Subcutaneous adipose tissue (tissue), 4 donors: ENCODE measurements around the gene TDRD15. TPM values are rescaled to one million over a fixed set of nuclear protein-coding genes. Genes with fewer than 3 reads are reported as not detected.

ENCODE experiments used
- total RNA-seq, 4 donors: library from RNA; depleted of rRNA; stranded (reverse); fragments of >200 nt; gene quantifications; one replicate each; pipeline ENCODE4 v1.1.0, GENCODE V29; 2016
- TF ChIP-seq, protein P1 (sequence below): fragments of 450-650 bp; IDR thresholded peaks from one replicate; pipeline ENCODE4 v1.5.1; 2016; ENCODE audit warnings: low read depth, mild to moderate bottlenecking, control low read depth, antibody characterized with exemption, moderate library complexity

Gene TDRD15
- total RNA-seq, 4 donors from 2014 or later = 0.34 to 1.6 TPM; not detected in 2

DNA sequence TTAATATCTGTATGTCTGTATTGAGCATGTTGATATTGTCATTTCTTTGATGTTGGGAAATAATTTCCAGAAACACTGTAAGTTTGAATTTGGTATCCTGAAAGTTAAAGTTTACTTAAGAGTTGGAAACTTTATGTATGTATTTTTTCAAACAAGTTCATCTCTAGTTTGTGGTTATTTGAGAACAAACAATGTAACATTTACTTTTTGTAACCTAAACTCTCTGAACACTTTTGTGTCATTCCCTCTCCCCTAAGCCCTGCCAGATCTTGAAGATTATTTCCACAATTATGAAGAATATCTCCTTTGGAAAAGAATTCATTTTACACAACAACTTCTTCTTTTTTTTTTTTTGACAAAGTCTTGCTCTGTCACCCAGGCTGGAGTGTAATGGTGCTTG, 24.9 kb downstream of the TDRD15 start:
- TF ChIP-seq, protein P1, sequence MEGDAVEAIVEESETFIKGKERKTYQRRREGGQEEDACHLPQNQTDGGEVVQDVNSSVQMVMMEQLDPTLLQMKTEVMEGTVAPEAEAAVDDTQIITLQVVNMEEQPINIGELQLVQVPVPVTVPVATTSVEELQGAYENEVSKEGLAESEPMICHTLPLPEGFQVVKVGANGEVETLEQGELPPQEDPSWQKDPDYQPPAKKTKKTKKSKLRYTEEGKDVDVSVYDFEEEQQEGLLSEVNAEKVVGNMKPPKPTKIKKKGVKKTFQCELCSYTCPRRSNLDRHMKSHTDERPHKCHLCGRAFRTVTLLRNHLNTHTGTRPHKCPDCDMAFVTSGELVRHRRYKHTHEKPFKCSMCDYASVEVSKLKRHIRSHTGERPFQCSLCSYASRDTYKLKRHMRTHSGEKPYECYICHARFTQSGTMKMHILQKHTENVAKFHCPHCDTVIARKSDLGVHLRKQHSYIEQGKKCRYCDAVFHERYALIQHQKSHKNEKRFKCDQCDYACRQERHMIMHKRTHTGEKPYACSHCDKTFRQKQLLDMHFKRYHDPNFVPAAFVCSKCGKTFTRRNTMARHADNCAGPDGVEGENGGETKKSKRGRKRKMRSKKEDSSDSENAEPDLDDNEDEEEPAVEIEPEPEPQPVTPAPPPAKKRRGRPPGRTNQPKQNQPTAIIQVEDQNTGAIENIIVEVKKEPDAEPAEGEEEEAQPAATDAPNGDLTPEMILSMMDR = no peak

DNA sequence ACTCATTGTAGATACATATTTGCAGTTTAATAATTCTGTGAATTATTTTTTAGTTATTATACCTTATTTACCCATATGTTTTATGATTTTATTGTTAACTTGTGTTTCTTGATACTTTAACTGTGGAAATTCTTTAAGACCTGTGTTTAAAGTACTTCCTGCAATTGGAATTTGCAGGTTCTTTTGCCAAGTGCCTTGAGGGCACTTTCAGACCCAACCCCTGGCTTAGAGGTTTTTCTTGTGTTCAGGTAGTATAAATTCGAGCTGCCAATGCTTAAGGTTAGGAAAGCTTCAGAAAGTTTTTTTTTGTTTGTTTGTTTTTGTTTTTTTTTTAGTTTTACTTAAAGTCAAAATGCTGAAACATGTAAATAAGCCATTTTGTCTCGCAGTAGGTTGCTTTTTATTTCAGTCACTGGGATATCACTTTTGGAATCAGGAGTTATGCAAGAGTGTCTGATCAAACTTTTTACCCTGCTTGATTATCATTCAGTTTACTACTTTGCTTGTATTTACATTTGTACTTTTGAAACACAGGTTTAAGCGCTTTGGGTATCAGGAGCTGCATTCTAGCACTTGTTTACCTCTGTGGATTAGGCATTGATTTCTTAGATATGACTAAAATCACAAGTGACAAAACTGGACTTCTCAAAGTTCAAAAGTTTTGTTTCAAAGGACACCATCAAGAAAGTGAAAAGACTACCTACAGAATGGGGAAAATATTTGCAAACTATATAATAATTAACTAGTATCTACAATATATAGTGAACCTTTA, 31.8 kb downstream of the TDRD15 start:
- TF ChIP-seq, protein P1 = no peak

DNA sequence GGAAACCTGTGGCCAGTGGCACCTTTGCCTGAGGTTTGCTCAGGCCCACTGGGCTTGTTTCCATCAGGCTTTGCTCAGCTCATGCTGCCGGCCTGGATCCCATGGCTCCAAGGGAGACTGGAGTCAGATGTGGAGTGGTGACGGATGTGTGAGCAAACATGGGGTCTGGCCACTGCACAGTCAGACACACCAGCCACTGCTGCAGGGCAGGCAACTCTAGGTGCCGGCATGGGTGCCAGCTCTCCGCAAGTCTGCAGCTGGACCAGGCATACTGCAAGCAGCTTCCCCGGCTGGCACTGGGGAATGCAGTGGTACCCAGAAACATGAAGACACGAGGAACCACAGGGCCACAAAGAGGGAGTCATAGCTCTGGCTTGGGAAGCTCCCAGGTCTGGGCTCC, 37.4 kb downstream of the TDRD15 start:
- TF ChIP-seq, protein P1 = no peak

DNA sequence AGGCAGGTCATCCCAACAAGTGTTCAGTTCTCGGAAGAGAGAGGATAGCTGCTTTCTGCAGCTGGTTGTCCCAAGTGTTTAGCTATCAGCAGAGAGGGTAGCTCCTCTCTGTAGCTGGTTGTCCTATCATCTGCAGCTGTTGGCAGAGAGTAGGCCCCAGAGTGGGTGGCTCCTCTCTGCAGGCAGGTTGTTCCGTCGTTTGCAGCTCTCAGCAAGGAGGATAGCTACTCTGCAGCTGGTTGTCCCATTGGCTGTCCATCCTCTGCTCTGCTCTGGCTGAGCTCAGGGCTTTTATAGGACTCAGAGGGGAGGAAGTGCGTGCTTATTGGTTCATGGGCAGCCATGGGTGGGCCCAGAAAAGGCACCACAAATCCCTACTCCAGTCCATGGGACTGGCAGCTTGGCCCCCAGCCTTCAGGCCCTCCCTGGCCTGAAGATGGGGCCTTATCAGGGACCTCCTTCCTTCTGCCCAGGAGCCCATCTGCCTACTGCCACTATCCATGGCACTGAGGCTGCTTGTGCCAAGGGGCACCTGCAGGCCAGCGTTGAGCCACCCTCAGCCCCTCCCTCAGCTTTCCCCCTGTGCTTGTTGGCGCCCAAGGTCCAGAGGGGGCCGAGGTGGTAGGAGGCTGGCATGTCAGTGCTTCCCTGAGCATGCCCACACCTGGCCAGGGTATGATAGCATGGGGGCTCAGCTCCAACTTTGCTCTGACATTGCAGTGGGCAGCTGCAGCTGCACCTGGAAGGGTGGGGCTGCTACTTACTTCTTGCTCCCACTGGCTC, 38.3 kb downstream of the TDRD15 start:
- TF ChIP-seq, protein P1 = no peak

DNA sequence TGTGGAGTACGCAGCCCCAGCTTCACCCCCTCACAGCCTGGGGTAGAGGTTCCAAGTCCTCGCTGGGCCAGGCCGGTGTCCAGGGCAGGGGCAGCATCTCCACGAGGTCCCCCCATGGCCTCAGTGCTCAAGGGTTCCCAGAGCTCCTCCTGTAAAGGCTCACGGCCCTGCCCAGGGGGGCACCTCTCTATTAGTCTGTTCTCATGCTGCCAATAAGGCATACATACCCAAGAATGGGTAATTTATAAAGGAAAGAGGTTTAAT, 38.8 kb downstream of the TDRD15 start:
- TF ChIP-seq, protein P1 = no peak

DNA sequence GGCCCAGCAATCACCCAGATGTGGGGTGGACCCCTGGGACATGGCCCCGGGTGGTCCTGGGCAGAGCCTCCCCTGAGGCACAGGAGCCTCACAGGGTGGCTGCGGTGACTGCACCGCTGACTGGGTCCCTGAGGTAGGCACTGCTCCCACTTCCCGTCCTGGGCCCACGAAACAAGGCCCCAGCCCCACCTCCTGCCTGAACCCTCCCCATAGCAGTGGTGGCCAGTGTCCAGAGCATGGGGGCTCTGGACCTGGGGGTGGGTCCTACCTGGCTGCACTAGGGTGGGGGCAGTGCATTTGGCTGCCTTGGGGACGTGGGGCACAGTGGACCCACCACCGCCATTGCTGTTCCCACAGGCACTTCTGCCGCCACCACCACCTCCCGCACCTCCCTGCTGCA, 39.4 kb downstream of the TDRD15 start:
- TF ChIP-seq, protein P1 = no peak

DNA sequence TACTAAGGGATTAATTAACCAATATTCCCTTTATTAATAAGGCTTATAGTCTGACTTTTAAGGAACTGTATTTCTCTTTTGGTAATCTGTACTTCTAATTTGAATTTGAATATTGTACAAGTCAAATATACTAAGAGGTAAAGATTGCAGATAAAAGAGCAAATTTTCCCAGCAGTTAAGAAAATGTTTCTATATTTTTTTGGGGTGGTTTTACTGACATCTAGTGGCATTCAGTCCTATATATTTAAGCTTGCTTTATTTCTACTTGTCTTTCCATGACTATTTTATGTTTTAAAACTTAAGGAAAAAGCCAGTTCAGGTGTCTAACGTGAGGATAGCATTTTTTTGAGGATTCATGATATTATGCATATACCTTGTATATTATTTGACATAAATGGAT, 41.6 kb downstream of the TDRD15 start:
- TF ChIP-seq, protein P1 = no peak
